H1 (cell line): Measurements from ENCODE around the gene CIB2. TPM values are rescaled to one million over a fixed set of nuclear protein-coding genes. Genes with fewer than 3 reads are reported as not detected.

Experiments
- CTCF ChIA-PET: fragments of 300-600 bp; sonication (Branson Sonifier 250); formaldehyde crosslinking; loops from one replicate; lab custom pipeline; 2021; ENCODE audit not compliant: partially characterized antibody; lab: Charles Lee
- POLR2A ChIA-PET: fragments of 300-600 bp; sonication (Branson Sonifier 250); formaldehyde crosslinking; loops from one replicate; lab custom pipeline; 2021; ENCODE audit warnings: inconsistent platforms; ENCODE audit not compliant: partially characterized antibody; lab: Charles Lee
- DNase-seq, 2 experiments: peaks; one replicate each; pipeline versions ENCODE4 v3.0.0 to v3.0.0-alpha.2; 2010 to 2022; ENCODE audit warnings: low spot score in 2 of 2, low read depth in 1 of 2, mixed read lengths in 1 of 2
- FAIRE-seq: peaks from 2 replicates; lab custom pipeline; 2011; peaks lifted over from hg19 to GRCh38; lab: Jason Lieb, UNC
- H2AFZ ChIP-seq: 2 replicates; pipeline ENCODE4 v1.8.1; 2012; ENCODE audit warnings: low read length, inconsistent platforms
- H2AK5ac ChIP-seq: 2 replicates; pipeline ENCODE4 v1.6.1; 2013; ENCODE audit warnings: low read depth, low read length
- H2BK120ac ChIP-seq: replicated peaks from 2 replicates; pipeline ENCODE3; 2013; ENCODE audit warnings: low read depth, low read length, inconsistent platforms
- H2BK12ac ChIP-seq: 2 replicates; pipeline ENCODE4 v1.6.1; 2013; ENCODE audit warnings: low read depth, low read length
- H2BK15ac ChIP-seq: 2 replicates; pipeline ENCODE4 v1.6.1; 2013; ENCODE audit warnings: low read length
- H2BK20ac ChIP-seq: 2 replicates; pipeline ENCODE4 v1.6.1; 2013; ENCODE audit warnings: low read length
- H2BK5ac ChIP-seq: 2 replicates; pipeline ENCODE4 v1.6.1; 2013; ENCODE audit warnings: low read depth, low read length
- H3K14ac ChIP-seq: 2 replicates; pipeline ENCODE4 v1.6.1; 2013; ENCODE audit warnings: inconsistent platforms; ENCODE audit not compliant: insufficient read length
- H3K18ac ChIP-seq: 2 replicates; pipeline ENCODE4 v1.6.1; 2013; ENCODE audit warnings: low read length; ENCODE audit errors: extremely low read depth
- H3K23ac ChIP-seq: 2 replicates; pipeline ENCODE4 v1.6.1; 2013; ENCODE audit warnings: inconsistent platforms; ENCODE audit not compliant: insufficient read length
- H3K23me2 ChIP-seq: 2 replicates; pipeline ENCODE4 v1.6.1; 2013; ENCODE audit warnings: low read depth, low read length
- H3K27ac ChIP-seq: 2 replicates; pipeline ENCODE4 v1.6.1; 2011; ENCODE audit warnings: low read depth, low read length, inconsistent platforms
- H3K27me3 ChIP-seq, 4 experiments: replicated peaks in 1 of 4; 1 replicate in 1 of 4; 2 replicates in 3 of 4; pipeline versions ENCODE4 v1.6.1 to v1.8.1; 2011 to 2013; ENCODE audit warnings: low read length in 3 of 4, mild to moderate bottlenecking in 3 of 4, inconsistent platforms in 2 of 4, mixed read lengths in 2 of 4, moderate library complexity in 1 of 4; ENCODE audit not compliant: control insufficient read depth in 3 of 4, insufficient read depth in 3 of 4; ENCODE audit errors: extremely low read depth in 1 of 4
- H3K36me3 ChIP-seq, 4 experiments: 2 replicates each; pipeline versions ENCODE4 v1.6.1 to v1.8.1; 2011 to 2013; ENCODE audit warnings: mild to moderate bottlenecking in 4 of 4, low read length in 3 of 4, moderate library complexity in 2 of 4, control low read depth in 1 of 4, inconsistent platforms in 1 of 4; ENCODE audit not compliant: insufficient read depth in 4 of 4, control insufficient read depth in 2 of 4
- H3K4ac ChIP-seq: replicated peaks from 2 replicates; pipeline ENCODE3; 2013; ENCODE audit warnings: low read length, low read depth, mixed read lengths, inconsistent platforms; ENCODE audit not compliant: insufficient read length
- H3K4me1 ChIP-seq, 4 experiments: replicated peaks in 1 of 4; 1 replicate in 1 of 4; 2 replicates in 3 of 4; pipeline versions ENCODE4 v1.6.1 to v1.8.1; 2011 to 2013; ENCODE audit warnings: low read length in 3 of 4, inconsistent platforms in 2 of 4, mixed read lengths in 1 of 4; ENCODE audit not compliant: insufficient read depth in 4 of 4, control insufficient read depth in 3 of 4
- H3K4me2 ChIP-seq, 2 experiments: 2 replicates each; pipeline versions ENCODE4 v1.6.1 to v1.8.1; 2011 to 2013; ENCODE audit warnings: low read depth in 2 of 2, low read length in 2 of 2, control low read depth in 1 of 2, inconsistent platforms in 1 of 2, mild to moderate bottlenecking in 1 of 2; ENCODE audit not compliant: insufficient read depth in 1 of 2
- H3K4me3 ChIP-seq, 4 experiments: fragments of 200-600, 300-600 bp in 1 of 4; sonication (generic), shearing (Covaris generic), sonication (Bioruptor Twin) in 1 of 4; 2 replicates each; pipeline versions ENCODE4 v1.5.1 to v1.8.1; 2011 to 2016; ENCODE audit warnings: low read length in 4 of 4, low read depth in 3 of 4, control low read depth in 2 of 4, inconsistent platforms in 2 of 4, mild to moderate bottlenecking in 2 of 4, mixed read lengths in 1 of 4, moderate library complexity in 1 of 4; ENCODE audit not compliant: insufficient read depth in 2 of 4; ENCODE audit errors: extremely low read depth in 1 of 4
- H3K56ac ChIP-seq: replicated peaks from 2 replicates; pipeline ENCODE3; 2013; ENCODE audit warnings: low read depth, mild to moderate bottlenecking, mixed read lengths, low read length, inconsistent platforms; ENCODE audit not compliant: insufficient read length
- H3K79me1 ChIP-seq: 2 replicates; pipeline ENCODE4 v1.6.1; 2013; ENCODE audit warnings: low read depth, low read length, control low read depth
- H3K79me2 ChIP-seq, 2 experiments: 2 replicates each; pipeline versions ENCODE4 v1.6.1 to v1.8.1; 2012 to 2013; ENCODE audit warnings: low read length in 2 of 2, mild to moderate bottlenecking in 2 of 2, inconsistent platforms in 1 of 2; ENCODE audit not compliant: insufficient read depth in 2 of 2, control insufficient read depth in 1 of 2
- H3K9ac ChIP-seq, 4 experiments: replicated peaks in 1 of 4; 1 replicate in 1 of 4; 2 replicates in 3 of 4; pipeline versions ENCODE4 v1.6.1 to v1.8.1; 2011 to 2013; ENCODE audit warnings: low read depth in 3 of 4, low read length in 3 of 4, control low read depth in 2 of 4, mild to moderate bottlenecking in 2 of 4, moderate library complexity in 2 of 4, inconsistent platforms in 1 of 4; ENCODE audit errors: extremely low read depth in 1 of 4
- H3K9me3 ChIP-seq, 2 experiments: 2 replicates each; pipeline versions ENCODE4 v1.6.1 to v1.8.1; 2012 to 2013; ENCODE audit warnings: mild to moderate bottlenecking in 2 of 2, moderate library complexity in 2 of 2, control low read depth in 1 of 2, inconsistent platforms in 1 of 2, low read depth in 1 of 2, low read length in 1 of 2, mixed read lengths in 1 of 2; ENCODE audit not compliant: insufficient read depth in 2 of 2
- H4K20me1 ChIP-seq, 2 experiments: replicated peaks in 1 of 2; 2 replicates each; pipeline versions ENCODE3 to v1.8.1; 2011 to 2013; ENCODE audit warnings: inconsistent platforms in 2 of 2, low read length in 2 of 2, mild to moderate bottlenecking in 1 of 2; ENCODE audit not compliant: insufficient read depth in 2 of 2, control insufficient read depth in 1 of 2
- H4K5ac ChIP-seq: 2 replicates; pipeline ENCODE4 v1.6.1; 2013; ENCODE audit warnings: low read length, low read depth, mixed read lengths, inconsistent platforms; ENCODE audit not compliant: insufficient read length
- H4K8ac ChIP-seq: 2 replicates; pipeline ENCODE4 v1.8.0; 2013; ENCODE audit warnings: mild to moderate bottlenecking, moderate library complexity, low read length, inconsistent platforms; ENCODE audit not compliant: insufficient read depth; ENCODE audit errors: extremely low read depth
- H4K91ac ChIP-seq: replicated peaks from 2 replicates; pipeline ENCODE3; 2013; ENCODE audit warnings: low read length, mixed read lengths, inconsistent platforms; ENCODE audit not compliant: insufficient read length
- CTBP2 ChIP-seq: IDR thresholded peaks from 2 replicates; pipeline ENCODE4 v1.7.0; 2011; ENCODE audit warnings: borderline replicate concordance, mild to moderate bottlenecking, moderate library complexity, mixed read lengths, low read length; ENCODE audit not compliant: insufficient read depth, insufficient read length
- EGR1 ChIP-seq: IDR thresholded peaks from 2 replicates; pipeline ENCODE4 v1.6.1; 2011; ENCODE audit warnings: low read depth, low read length, borderline replicate concordance
- FOSL1 ChIP-seq: IDR thresholded peaks from 2 replicates; pipeline ENCODE4 v1.6.1; 2011; ENCODE audit warnings: mild to moderate bottlenecking, low read depth, low read length, moderate library complexity; ENCODE audit not compliant: insufficient read depth
- GTF2F1 ChIP-seq: IDR thresholded peaks from 2 replicates; pipeline ENCODE4 v1.6.1; 2012; ENCODE audit warnings: low read depth, low read length, improper control_type of control experiment, borderline replicate concordance
- JUND ChIP-seq: IDR thresholded peaks from 2 replicates; pipeline ENCODE4 v1.6.1; 2011; ENCODE audit warnings: mild to moderate bottlenecking, improper control_type of control experiment, low read length
- KDM4A ChIP-seq: IDR thresholded peaks from one replicate; pipeline ENCODE4 v1.7.1; 2012; ENCODE audit warnings: low read depth, mild to moderate bottlenecking, moderate library complexity, low read length, inconsistent platforms; ENCODE audit not compliant: severe bottlenecking
- RBBP5 ChIP-seq: IDR thresholded peaks from 2 replicates; pipeline ENCODE4 v1.7.1; 2012; ENCODE audit warnings: low read depth, mild to moderate bottlenecking, inconsistent platforms, low read length, moderate library complexity, borderline replicate concordance
- RFX5 ChIP-seq: IDR thresholded peaks from 2 replicates; pipeline ENCODE4 v1.6.1; 2011; ENCODE audit warnings: low read depth, low read length, improper control_type of control experiment, borderline replicate concordance
- YY1 ChIP-seq: IDR thresholded peaks from 2 replicates; pipeline ENCODE4 v1.6.1; 2011; ENCODE audit warnings: low read depth, mild to moderate bottlenecking, low read length
- WGBS, 2 experiments: shearing (Covaris generic) in 1 of 2; methylation state at CpG; one replicate each; pipeline versions ENCODE4 v1.1.6 to v1.1.7; 2013 to 2015; ENCODE audit warnings: low lambda C conversion rate in 2 of 2, mixed read lengths in 2 of 2, inconsistent platforms in 1 of 2, low coverage in 1 of 2, missing lambda C conversion rate in 1 of 2; ENCODE audit not compliant: insufficient replicate concordance in 2 of 2, insufficient coverage in 1 of 2, insufficient read length in 1 of 2; ENCODE audit errors: extremely low coverage in 1 of 2, missing lambda C conversion rate in 1 of 2; 5-methylcytosine and 5-hydroxymethylcytosine counted together
- polyA plus RNA-seq, 7 experiments: library from polyadenylated mRNA; depleted of rRNA in 3 of 7; stranded (reverse) in 5 of 7; unstranded in 2 of 7; fragments of >200 nt in 5 of 7; fragments of 200-250 nt in 2 of 7; gene quantifications; 1 replicate in 5 of 7; 2 replicates in 1 of 7; 4 replicates in 1 of 7; pipeline versions ENCODE4 v1.2.1 to v1.2.3, GENCODE V29; 2011 to 2013; ENCODE audit warnings: missing spikeins in 2 of 7, mixed read lengths in 2 of 7
- total RNA-seq: library from RNA; stranded (reverse); fragmentation: NEBNext Ultra II Directional; extraction: Animal tissue kit (Norgen Biotek cat#: 25700); gene quantifications from 2 replicates; pipeline ENCODE4 v1.2.1, GENCODE V29; 2021
- TF ChIP-seq, protein P1 (sequence below): IDR thresholded peaks from 2 replicates; pipeline ENCODE4 v1.6.1; 2012; ENCODE audit warnings: low read length, inconsistent platforms

CIB2 gene
- total and polyA plus RNA-seq, 2 of the 8 experiments (the other 6 are each of a cell fraction or from before 2014, with no cell fraction given), result 41.5 to 45.8 TPM

DNA sequence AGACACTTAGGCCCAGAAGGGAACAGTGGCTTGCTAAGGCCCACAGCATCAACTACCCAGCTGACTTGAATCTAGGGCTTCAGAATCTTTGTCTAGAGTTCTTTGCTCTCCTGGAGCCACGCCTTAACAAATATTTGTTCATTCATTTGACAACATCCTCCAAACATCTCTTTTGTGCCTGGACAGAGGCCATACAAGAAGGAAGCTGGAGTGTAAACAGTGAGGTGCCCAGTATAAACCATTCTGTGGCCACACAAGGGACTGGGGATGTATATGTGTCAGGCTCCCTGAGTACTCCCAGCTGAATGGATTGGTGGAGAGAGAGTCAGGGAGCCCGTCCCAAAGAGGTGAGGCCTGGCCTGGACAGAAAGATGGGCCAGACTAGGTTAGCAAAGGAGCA is 3.4 kb downstream of the CIB2 start:
- peaks cover 0 to 2% of the 10 kb centered on the region in 2 experiments for H4K20me1 ChIP-seq
- peaks cover 12% of the 10 kb centered on the region for H3K23me2 ChIP-seq
- H3K23ac ChIP-seq, result no peak overlapping the region
- no peak overlapping the region for H2AK5ac ChIP-seq
- H3K9ac ChIP-seq, result no peak overlapping the region
- H3K56ac ChIP-seq, result no peak overlapping the region
- TF ChIP-seq JUND (no peak), CTBP2 (no peak), GTF2F1 (no peak), EGR1 (no peak), KDM4A (no peak), FOSL1 (no peak), YY1 (no peak), RBBP5 (no peak), RFX5 (no peak)
- TF ChIP-seq, protein P1, sequence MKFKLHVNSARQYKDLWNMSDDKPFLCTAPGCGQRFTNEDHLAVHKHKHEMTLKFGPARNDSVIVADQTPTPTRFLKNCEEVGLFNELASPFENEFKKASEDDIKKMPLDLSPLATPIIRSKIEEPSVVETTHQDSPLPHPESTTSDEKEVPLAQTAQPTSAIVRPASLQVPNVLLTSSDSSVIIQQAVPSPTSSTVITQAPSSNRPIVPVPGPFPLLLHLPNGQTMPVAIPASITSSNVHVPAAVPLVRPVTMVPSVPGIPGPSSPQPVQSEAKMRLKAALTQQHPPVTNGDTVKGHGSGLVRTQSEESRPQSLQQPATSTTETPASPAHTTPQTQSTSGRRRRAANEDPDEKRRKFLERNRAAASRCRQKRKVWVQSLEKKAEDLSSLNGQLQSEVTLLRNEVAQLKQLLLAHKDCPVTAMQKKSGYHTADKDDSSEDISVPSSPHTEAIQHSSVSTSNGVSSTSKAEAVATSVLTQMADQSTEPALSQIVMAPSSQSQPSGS, result no peak
- H3K4me3 ChIP-seq, result no peak overlapping the region
- H2BK120ac ChIP-seq, result no peak overlapping the region
- H3K4me1 ChIP-seq, result peaks cover 0 to 21% (median 14%) of the 10 kb centered on the region in 4 experiments; a peak in 6 of 7 replicates
- H2BK15ac ChIP-seq, result no peak overlapping the region
- no peak overlapping the region for H3K18ac ChIP-seq
- H3K14ac ChIP-seq, result no peak overlapping the region
- H3K9me3 ChIP-seq, result no peaks in the 10 kb centered on the region
- no peaks in the 10 kb centered on the region for H3K36me3 ChIP-seq
- POLR2A ChIA-PET, result no interaction called here
- no peak overlapping the region for H4K5ac ChIP-seq
- no peak overlapping the region for H4K91ac ChIP-seq
- H3K79me2 ChIP-seq, result no peaks in the 10 kb centered on the region
- no peak overlapping the region for H4K8ac ChIP-seq
- H3K4me2 ChIP-seq, result no peak overlapping the region
- no peak overlapping the region for H3K27ac ChIP-seq
- H2AFZ ChIP-seq, result no peak overlapping the region
- DNase-seq, result no peak
- no peak for FAIRE-seq
- CTCF ChIA-PET, result interaction anchor here (0.6 to 6.8 kb wide), 9 partner anchors 9 to 169 kb away, joined by 3 to 64 read pairs (median 4); no protein-coding TSS in a partner anchor
- no peak overlapping the region for H2BK5ac ChIP-seq
- H3K27me3 ChIP-seq, result no peaks in the 10 kb centered on the region; a peak in 1 of 7 replicates
- no peak overlapping the region for H2BK12ac ChIP-seq
- 77% methylated on average over 2 of the region's 2 CpGs; no CpG with 5 or more reads in 1 of the 2 experiments for WGBS, 2 experiments
- no peak overlapping the region for H2BK20ac ChIP-seq
- H3K4ac ChIP-seq, result no peak overlapping the region
- peaks cover 8% of the 10 kb centered on the region for H3K79me1 ChIP-seq
